Panc1 (cell line): ENCODE data around the gene AFF3. TPM values are rescaled to one million over a fixed set of nuclear protein-coding genes. Genes with fewer than 3 reads are reported as not detected.

Experiments
- ATAC-seq: fragments of 200-7000 bp; cut with Tn5 transposase; 2 replicates; pipeline ENCODE4 v1.9.1; 2020; ENCODE audit warnings: mild to moderate bottlenecking, moderate library complexity
- BruUV-seq: library from RNA; stranded (reverse); fragments of 400-500 nt; replicated peaks from 2 replicates; lab custom pipeline; 2021; lab: Mats Ljungman, UMichigan
- CTCF ChIA-PET: fragments of 300-600 bp; sonication (Branson Sonifier 250); formaldehyde crosslinking; loops from one replicate; lab custom pipeline; 2022; ENCODE audit warnings: antibody characterized with exemption; lab: Charles Lee
- POLR2A ChIA-PET: fragments of 300-600 bp; sonication (Branson Sonifier 250); formaldehyde crosslinking; loops from one replicate; lab custom pipeline; 2022; ENCODE audit warnings: antibody characterized with exemption; lab: Charles Lee
- DNase-seq: peaks from one replicate; pipeline ENCODE4 v3.0.0-alpha.2; 2010; ENCODE audit warnings: low read depth, low spot score
- H3K27ac ChIP-seq: 2 replicates; pipeline ENCODE4 v1.5.1; 2011; ENCODE audit warnings: mild to moderate bottlenecking, low read length, inconsistent platforms
- H3K27me3 ChIP-seq: fragments of 200-500 bp; sonication (Bioruptor generic); 2 replicates; pipeline ENCODE4 v1.6.0; 2014; ENCODE audit warnings: low read length, inconsistent platforms; ENCODE audit not compliant: control insufficient read depth, insufficient read depth
- H3K36me3 ChIP-seq: fragments of 200-500 bp; sonication (Bioruptor generic); 2 replicates; pipeline ENCODE4 v1.5.1; 2014; ENCODE audit warnings: inconsistent platforms, mild to moderate bottlenecking, low read length, moderate library complexity; ENCODE audit not compliant: control insufficient read depth, insufficient read depth
- H3K4me1 ChIP-seq: 2 replicates; pipeline ENCODE4 v1.5.1; 2011; ENCODE audit warnings: inconsistent platforms, mild to moderate bottlenecking, low read length, moderate library complexity; ENCODE audit not compliant: control insufficient read depth, insufficient read depth
- H3K4me3 ChIP-seq, 2 experiments: 2 replicates each; pipeline ENCODE4 v1.5.1; 2011 to 2012; ENCODE audit warnings: low read depth in 2 of 2, low read length in 2 of 2, mild to moderate bottlenecking in 2 of 2, inconsistent platforms in 1 of 2, moderate library complexity in 1 of 2
- H3K9me3 ChIP-seq: fragments of 200-500 bp; sonication (Bioruptor generic); 2 replicates; pipeline ENCODE4 v1.5.1; 2014; ENCODE audit warnings: low read depth, mild to moderate bottlenecking, inconsistent platforms, low read length, moderate library complexity; ENCODE audit not compliant: control insufficient read depth, insufficient read depth
- CTCF ChIP-seq: fragments of 450-650 bp; IDR thresholded peaks from 2 replicates; pipeline ENCODE4 v1.5.1; 2017; ENCODE audit warnings: mild to moderate bottlenecking
- POLR2AphosphoS5 ChIP-seq: IDR thresholded peaks from 2 replicates; pipeline ENCODE4 v1.6.1; 2012; ENCODE audit warnings: mild to moderate bottlenecking, low read depth, low read length, moderate library complexity
- SIN3A ChIP-seq: IDR thresholded peaks from 2 replicates; pipeline ENCODE4 v1.6.1; 2012; ENCODE audit warnings: low read depth, mild to moderate bottlenecking, low read length, moderate library complexity, borderline replicate concordance; ENCODE audit not compliant: insufficient read depth
- TCF7L2 ChIP-seq: IDR thresholded peaks from 2 replicates; pipeline ENCODE4 v1.6.1; 2011; ENCODE audit warnings: mild to moderate bottlenecking, low read depth, low read length, inconsistent platforms
- in situ Hi-C: cut with HindIII; loops from 2 replicates; pipeline ENCODE4 v1.10.0; 2016; ENCODE audit warnings: low sequenced_read_pairs, low pct_unique_long_range_greater_than_20kb
- intact Hi-C: fragments of 100-400 bp; cut with micrococcal nuclease; formaldehyde crosslinking; loops from one replicate; pipeline ENCODE4 v1.10.0; 2022; ENCODE audit not compliant: unreplicated experiment
- total RNA-seq: library from RNA; stranded (reverse); gene quantifications from one replicate; pipeline ENCODE4 v1.2.1, GENCODE V29; 2021; ENCODE audit not compliant: unreplicated experiment
- TF ChIP-seq, protein P1 (sequence below), 2 experiments: IDR thresholded peaks; 2 replicates each; pipeline ENCODE4 v1.6.1; 2011 to 2012; ENCODE audit warnings: low read depth in 2 of 2, control low read depth in 1 of 2, low read length in 1 of 2, mild to moderate bottlenecking in 1 of 2, moderate library complexity in 1 of 2; ENCODE audit not compliant: insufficient read depth in 1 of 2

The AFF3 gene
- total RNA-seq, 1 experiment from 2014 or later: 2.2 TPM

DNA sequence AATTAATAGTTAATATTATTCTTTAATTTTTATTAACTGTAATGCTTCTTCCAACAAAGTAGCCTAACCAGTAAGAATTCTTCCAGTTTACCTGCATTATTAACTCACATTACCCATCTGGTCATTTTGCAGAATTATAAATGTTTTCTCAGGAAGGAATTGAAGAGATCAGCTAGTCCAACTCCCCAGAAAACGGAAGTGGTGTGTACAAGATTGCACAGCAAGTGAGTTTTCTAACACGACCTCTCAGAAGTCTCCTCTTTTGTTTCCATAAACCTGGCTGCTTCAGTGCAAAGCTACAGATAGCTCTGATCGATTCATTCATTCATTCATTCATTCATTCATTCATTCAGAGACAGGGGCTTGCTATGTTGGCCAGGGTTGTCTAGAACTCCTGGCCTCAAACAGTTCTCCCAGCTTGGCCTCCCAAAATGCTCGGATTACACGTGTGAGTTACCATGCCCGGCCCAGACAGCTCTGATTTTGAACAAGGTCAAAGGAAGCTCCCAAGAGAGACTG is 523.8 kb downstream of the AFF3 start:
- no peaks in the 10 kb centered on the region for H3K4me1 ChIP-seq
- no peaks in the 10 kb centered on the region for H3K36me3 ChIP-seq
- intact Hi-C loops: loop anchor here (5.0 kb wide), 1 partner anchor 61 kb away; no protein-coding TSS in a partner anchor
- H3K9me3 ChIP-seq: no peaks in the 10 kb centered on the region
- H3K4me3 ChIP-seq: no peak overlapping the region
- in situ Hi-C loops: no loop called here
- no peak for TF ChIP-seq POLR2AphosphoS5
- TF ChIP-seq CTCF: no peak
- TF ChIP-seq SIN3A: no peak
- TF ChIP-seq, protein P1, sequence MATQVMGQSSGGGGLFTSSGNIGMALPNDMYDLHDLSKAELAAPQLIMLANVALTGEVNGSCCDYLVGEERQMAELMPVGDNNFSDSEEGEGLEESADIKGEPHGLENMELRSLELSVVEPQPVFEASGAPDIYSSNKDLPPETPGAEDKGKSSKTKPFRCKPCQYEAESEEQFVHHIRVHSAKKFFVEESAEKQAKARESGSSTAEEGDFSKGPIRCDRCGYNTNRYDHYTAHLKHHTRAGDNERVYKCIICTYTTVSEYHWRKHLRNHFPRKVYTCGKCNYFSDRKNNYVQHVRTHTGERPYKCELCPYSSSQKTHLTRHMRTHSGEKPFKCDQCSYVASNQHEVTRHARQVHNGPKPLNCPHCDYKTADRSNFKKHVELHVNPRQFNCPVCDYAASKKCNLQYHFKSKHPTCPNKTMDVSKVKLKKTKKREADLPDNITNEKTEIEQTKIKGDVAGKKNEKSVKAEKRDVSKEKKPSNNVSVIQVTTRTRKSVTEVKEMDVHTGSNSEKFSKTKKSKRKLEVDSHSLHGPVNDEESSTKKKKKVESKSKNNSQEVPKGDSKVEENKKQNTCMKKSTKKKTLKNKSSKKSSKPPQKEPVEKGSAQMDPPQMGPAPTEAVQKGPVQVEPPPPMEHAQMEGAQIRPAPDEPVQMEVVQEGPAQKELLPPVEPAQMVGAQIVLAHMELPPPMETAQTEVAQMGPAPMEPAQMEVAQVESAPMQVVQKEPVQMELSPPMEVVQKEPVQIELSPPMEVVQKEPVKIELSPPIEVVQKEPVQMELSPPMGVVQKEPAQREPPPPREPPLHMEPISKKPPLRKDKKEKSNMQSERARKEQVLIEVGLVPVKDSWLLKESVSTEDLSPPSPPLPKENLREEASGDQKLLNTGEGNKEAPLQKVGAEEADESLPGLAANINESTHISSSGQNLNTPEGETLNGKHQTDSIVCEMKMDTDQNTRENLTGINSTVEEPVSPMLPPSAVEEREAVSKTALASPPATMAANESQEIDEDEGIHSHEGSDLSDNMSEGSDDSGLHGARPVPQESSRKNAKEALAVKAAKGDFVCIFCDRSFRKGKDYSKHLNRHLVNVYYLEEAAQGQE (IDR thresholded peaks at IDR 0.05; ENCODE audit: insufficient read depth in 1 of 2, low read depth in 2 of 2, low read length in 1 of 2): no peak
- TF ChIP-seq TCF7L2: no peak
- CTCF ChIA-PET: interaction anchor here (0.6 kb wide), 1 partner anchor 59 kb away, joined by 6 read pairs; no protein-coding TSS in a partner anchor
- no TSS peak for BruUV-seq
- DNase-seq (no peak), ATAC-seq (no peak)
- H3K27ac ChIP-seq: no peak overlapping the region
- POLR2A ChIA-PET: no interaction called here
- H3K27me3 ChIP-seq: no peaks in the 10 kb centered on the region; the same call in 1 of the 2 replicates

DNA sequence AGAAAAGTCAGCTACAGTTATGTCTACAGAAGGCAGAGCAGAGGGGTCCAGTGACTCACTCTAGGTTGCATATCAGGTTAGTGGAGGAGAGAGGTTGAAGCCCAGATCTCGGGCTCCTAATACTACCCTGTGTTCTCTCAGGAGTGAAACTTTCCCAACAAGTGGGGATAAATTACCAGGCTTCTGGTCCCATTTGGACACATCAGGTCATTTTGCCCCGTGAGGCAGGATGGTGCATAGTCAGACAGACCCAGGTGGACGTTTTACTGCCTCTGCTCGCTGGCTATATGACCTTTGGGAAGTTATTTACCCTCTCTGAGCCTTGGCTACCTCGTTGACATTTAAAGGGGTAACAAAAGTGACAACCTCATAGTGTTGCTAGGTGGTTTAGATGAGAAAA is 524.6 kb downstream of the AFF3 start:
- Histone ChIP-seq H3K4me1 (no peaks in the 10 kb centered on the region), H3K9me3 (no peaks in the 10 kb centered on the region), H3K4me3 (no peak overlapping the region), H3K36me3 (no peaks in the 10 kb centered on the region), H3K27me3 (no peaks in the 10 kb centered on the region; the same call in 1 of the 2 replicates), H3K27ac (no peak overlapping the region)
- no TSS peak for BruUV-seq
- intact Hi-C loops (loop anchor here (5.0 kb wide), 1 partner anchor 61 kb away; no protein-coding TSS in a partner anchor), in situ Hi-C loops (no loop called here)
- TF ChIP-seq, protein P1 (IDR thresholded peaks at IDR 0.05; ENCODE audit: insufficient read depth in 1 of 2, low read depth in 2 of 2, low read length in 1 of 2): no peak
- no peak for TF ChIP-seq POLR2AphosphoS5
- TF ChIP-seq CTCF: no peak
- no peak for TF ChIP-seq TCF7L2
- TF ChIP-seq SIN3A: no peak
- DNase-seq (no peak), ATAC-seq (no peak)
- POLR2A ChIA-PET: no interaction called here
- CTCF ChIA-PET: interaction anchor here (0.6 kb wide), 1 partner anchor 54 kb away, joined by 3 read pairs; no protein-coding TSS in a partner anchor
